Measurements from ENCODE around the gene PDILT.
A peak's percentile ranks its signal among the peaks of the same experiment; 100 is the strongest.

Gene PDILT

GRCh38 chr16:20402651-20403050, 1.9 kb downstream of the PDILT start:
- no peaks in the 10 kb centered on the region for H3K79me2 ChIP-seq

GRCh38 chr16:20401475-20402016, 3.0 kb downstream of the PDILT start:
- H3K4me2 ChIP-seq (ENCODE audit: low read length) = no peak overlapping the region
- H3K27ac ChIP-seq = no peak overlapping the region
- H3K79me2 ChIP-seq = no peaks in the 10 kb centered on the region
- H3K4me3 ChIP-seq (ENCODE audit: low read depth, low read length) = no peak overlapping the region
- H3K36me3 ChIP-seq (ENCODE audit: control insufficient read depth, insufficient read depth, low read length) = no peaks in the 10 kb centered on the region
- TF ChIP-seq CTCF (IDR thresholded peaks at IDR 0.05) = no peak
- no peaks in the 10 kb centered on the region for H3K9me3 ChIP-seq (ENCODE audit: control insufficient read depth, low read length)
- no peaks in the 10 kb centered on the region for H3K4me1 ChIP-seq
- H3K9ac ChIP-seq = no peak overlapping the region
- peak overlapping the region; percentile 62 for H2AFZ ChIP-seq
- H3K27me3 ChIP-seq (ENCODE audit: control insufficient read depth, insufficient read depth, low read length) = no peaks in the 10 kb centered on the region

More at GRCh38 chr16:20402651-20403050, 1.9 kb downstream of the PDILT start:
- Histone ChIP-seq H3K36me3 (ENCODE audit: control insufficient read depth, insufficient read depth, low read length) (no peaks in the 10 kb centered on the region), H3K4me2 (ENCODE audit: low read length) (no peak overlapping the region), H3K4me1 (no peaks in the 10 kb centered on the region), H3K9ac (no peak overlapping the region), H2AFZ (no peak overlapping the region), H3K4me3 (ENCODE audit: low read depth, low read length) (no peak overlapping the region), H3K9me3 (ENCODE audit: control insufficient read depth, low read length) (no peaks in the 10 kb centered on the region), H3K27ac (no peak overlapping the region), H3K27me3 (ENCODE audit: control insufficient read depth, insufficient read depth, low read length) (no peaks in the 10 kb centered on the region)
- no peak for TF ChIP-seq CTCF (IDR thresholded peaks at IDR 0.05)

- no peak overlapping the region for H3K4me2 ChIP-seq (ENCODE audit: low read length)
- H3K36me3 ChIP-seq (ENCODE audit: control insufficient read depth, insufficient read depth, low read length) = no peaks in the 10 kb centered on the region
- TF ChIP-seq CTCF (IDR thresholded peaks at IDR 0.05) = no peak
- H3K27ac ChIP-seq = no peak overlapping the region
- no peak overlapping the region for H3K4me3 ChIP-seq (ENCODE audit: low read depth, low read length)
- H3K9ac ChIP-seq = no peak overlapping the region
- no peaks in the 10 kb centered on the region for H3K9me3 ChIP-seq (ENCODE audit: control insufficient read depth, low read length)
- no peaks in the 10 kb centered on the region for H3K27me3 ChIP-seq (ENCODE audit: control insufficient read depth, insufficient read depth, low read length)
- no peak overlapping the region for H2AFZ ChIP-seq
- H3K4me1 ChIP-seq = no peaks in the 10 kb centered on the region
- H3K79me2 ChIP-seq = no peaks in the 10 kb centered on the region
Observed at GRCh38 chr16:20401066-20401465, 3.5 kb downstream of the PDILT start.

- Histone ChIP-seq H3K4me1 (no peaks in the 10 kb centered on the region), H3K4me2 (ENCODE audit: low read length) (no peak overlapping the region), H2AFZ (no peak overlapping the region), H3K9ac (no peak overlapping the region), H3K9me3 (ENCODE audit: control insufficient read depth, low read length) (no peaks in the 10 kb centered on the region), H3K4me3 (ENCODE audit: low read depth, low read length) (no peak overlapping the region), H3K27ac (no peak overlapping the region), H3K36me3 (ENCODE audit: control insufficient read depth, insufficient read depth, low read length) (no peaks in the 10 kb centered on the region), H3K27me3 (ENCODE audit: control insufficient read depth, insufficient read depth, low read length) (no peaks in the 10 kb centered on the region), H3K79me2 (no peaks in the 10 kb centered on the region)
- TF ChIP-seq CTCF (IDR thresholded peaks at IDR 0.05) = no peak
Observed at GRCh38 chr16:20399185-20399584, 5.4 kb downstream of the PDILT start.

- H3K36me3 ChIP-seq (ENCODE audit: control insufficient read depth, insufficient read depth, low read length) = no peaks in the 10 kb centered on the region
- no peak overlapping the region for H3K9ac ChIP-seq
- H3K4me1 ChIP-seq = no peaks in the 10 kb centered on the region
- no peak overlapping the region for H2AFZ ChIP-seq
- H3K27me3 ChIP-seq (ENCODE audit: control insufficient read depth, insufficient read depth, low read length) = no peaks in the 10 kb centered on the region
- no peak overlapping the region for H3K4me2 ChIP-seq (ENCODE audit: low read length)
- no peak for TF ChIP-seq CTCF (IDR thresholded peaks at IDR 0.05)
- H3K79me2 ChIP-seq = no peaks in the 10 kb centered on the region
- no peak overlapping the region for H3K4me3 ChIP-seq (ENCODE audit: low read depth, low read length)
- H3K9me3 ChIP-seq (ENCODE audit: control insufficient read depth, low read length) = no peaks in the 10 kb centered on the region
- no peak overlapping the region for H3K27ac ChIP-seq
Observed at GRCh38 chr16:20398603-20399002, 5.9 kb downstream of the PDILT start.
